ENCODE results near the gene PRG3.

The PRG3 gene

DNA sequence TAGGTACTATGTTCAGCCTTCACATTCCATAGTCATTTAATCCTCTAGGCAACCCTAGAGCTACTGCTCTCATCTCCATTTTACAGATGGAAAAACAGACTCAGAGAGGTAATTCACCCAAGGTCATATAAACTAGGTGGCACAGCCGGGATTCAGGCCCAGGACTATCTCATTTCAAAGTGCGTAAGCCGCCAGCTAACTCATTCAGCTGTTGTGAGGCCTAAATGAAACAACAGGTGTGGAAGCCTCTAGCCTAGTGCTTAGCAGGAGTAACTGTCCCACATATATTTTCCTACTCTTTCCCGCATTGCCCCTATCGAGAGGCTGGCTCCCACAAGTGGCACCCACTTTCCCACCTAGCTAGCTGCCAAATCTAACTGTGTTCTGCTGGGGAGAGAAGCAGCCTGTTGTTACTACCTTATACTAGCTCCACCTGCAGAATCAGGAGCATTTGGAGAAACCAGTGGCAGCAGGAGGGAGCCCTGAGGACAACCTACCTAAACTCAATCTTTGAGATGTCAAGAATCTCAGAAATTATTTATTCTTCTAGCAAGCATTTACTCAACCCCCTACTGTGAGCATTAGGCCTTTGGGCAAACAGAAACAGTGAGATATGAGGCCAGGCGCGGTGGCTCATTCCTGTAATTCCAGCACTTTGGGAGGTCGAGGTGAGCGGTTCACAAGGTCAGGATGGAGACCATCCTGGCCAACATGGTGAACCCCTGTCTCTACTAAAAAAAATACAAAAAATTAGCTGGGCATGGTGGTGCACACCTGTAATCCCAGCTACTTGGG is 20.9 kb downstream of the PRG3 start:
- peak; percentile 16 for DNase-seq (ENCODE audit: low read depth, low spot score)

DNA sequence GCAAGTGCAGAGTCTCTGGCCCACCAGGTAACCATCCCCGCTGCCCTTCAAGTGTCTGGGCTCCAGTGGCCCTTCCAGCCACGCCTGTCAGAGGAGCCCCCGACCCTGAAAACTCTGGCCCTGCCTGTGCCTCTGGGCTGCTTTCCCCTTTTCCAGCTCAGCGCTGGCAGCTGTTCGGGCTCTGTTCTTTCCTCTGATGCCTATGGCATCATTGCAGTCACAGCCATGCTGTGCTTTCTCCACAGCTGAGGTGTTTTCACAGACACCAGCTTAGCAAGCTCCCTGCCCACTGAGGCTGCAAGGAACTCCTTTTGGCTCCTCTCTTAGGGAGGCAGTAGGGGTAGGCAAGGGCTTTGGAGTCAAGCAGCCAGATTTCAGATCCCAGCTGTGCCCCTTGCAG is 21.6 kb downstream of the PRG3 start:
- DNase-seq (ENCODE audit: low read depth, low spot score), result no peak

DNA sequence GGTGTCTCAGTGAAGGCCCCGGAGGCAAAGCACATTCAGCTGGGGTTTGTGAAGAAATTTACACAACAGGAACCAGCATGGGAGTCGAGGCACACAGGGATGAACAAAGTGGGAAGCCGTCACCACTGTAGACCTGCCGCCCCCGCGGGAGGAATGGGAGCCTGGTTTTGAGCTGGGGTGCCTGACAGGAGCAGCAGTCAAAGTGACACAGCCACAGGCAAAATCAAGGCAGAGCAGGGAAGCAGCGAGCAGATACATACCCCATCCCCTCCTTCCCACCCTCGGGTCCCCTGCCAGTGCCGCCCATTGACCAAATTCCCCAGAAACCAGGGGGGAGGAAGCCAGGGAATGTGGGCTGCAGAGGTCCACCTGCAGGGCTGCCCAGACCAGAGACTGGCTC is 22.0 kb downstream of the PRG3 start:
- no peak for DNase-seq (ENCODE audit: low read depth, low spot score)

DNA sequence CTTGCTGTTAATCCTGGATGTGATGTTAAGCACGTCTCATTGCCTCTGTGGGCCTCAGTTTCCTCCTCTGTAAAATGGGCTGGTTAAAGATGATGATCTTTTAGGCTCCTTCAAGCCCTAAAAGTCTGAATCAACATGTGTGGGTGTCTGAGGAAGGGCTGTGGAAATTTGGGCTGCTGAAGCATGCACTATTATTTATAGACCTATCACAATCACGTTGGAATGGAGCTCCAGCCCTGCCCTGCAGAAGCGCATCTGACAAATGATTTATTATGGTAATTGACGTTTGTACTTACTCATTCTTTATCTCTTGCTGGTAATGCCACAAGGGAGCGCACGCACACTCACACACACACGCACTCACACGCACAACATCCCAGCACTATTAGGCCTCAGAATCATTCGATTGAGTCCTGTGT is 22.4 kb downstream of the PRG3 start:
- no peak for DNase-seq (ENCODE audit: low read depth, low spot score)

DNA sequence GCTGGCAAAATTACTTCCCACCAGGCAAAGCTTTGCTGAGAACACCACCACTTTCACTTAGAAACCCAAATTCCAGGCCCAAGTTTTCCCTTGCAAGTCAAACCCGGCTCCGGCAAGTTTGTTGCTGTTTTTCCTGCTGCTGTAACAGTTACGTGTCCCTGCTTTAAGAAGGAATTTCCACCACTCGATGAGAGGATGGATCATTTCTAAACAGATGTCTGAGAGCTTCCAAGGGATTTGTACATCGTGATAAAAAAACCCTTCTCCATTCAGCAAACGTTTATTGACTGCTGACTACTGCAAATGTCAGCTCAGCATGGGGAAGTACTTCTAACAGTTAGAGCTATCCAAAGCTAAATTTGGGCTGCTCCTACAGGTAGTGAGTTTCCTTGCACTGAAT is 23.1 kb downstream of the PRG3 start:
- no peak for DNase-seq (ENCODE audit: low read depth, low spot score)

DNA sequence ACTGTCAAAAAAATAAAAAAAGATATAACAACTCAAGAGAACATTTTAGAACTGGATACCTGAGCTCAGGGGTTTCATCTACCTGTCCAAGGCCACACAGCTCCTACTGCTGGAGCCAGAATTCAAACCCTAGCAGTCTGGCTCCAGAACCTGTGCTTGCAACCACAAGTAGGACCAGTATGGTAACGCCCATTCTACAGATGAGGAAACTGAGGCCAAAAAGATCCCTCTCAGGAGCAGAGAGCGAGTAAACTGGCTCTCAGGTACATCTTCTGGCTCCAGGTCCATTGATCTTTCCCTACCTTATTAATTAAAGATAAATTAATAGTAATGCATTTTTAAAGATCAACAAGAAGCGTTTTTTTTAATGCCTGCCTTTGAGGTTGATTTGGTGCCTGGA is 23.6 kb downstream of the PRG3 start:
- no peak for DNase-seq (ENCODE audit: low read depth, low spot score)

DNA sequence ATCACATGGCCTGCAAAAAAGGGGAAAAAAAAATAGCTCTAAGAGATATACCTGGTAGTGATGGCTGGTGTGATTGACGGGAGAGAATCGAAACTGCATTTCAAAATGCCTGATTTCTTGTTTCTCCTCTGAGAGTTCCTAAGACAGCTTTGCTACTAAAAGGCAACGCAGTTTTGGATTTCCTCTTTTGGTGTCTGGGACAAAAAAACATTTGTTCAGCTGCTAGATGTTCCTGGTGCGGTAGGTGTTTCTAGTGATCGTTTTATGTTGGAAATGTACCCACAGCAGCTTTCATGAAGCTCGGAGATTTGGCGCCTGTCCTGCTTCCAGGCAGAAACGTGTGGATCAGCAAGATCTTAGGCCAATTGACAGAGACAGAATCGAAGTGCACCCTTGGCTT is 24.7 kb downstream of the PRG3 start:
- no peak for DNase-seq (ENCODE audit: low read depth, low spot score)

DNA sequence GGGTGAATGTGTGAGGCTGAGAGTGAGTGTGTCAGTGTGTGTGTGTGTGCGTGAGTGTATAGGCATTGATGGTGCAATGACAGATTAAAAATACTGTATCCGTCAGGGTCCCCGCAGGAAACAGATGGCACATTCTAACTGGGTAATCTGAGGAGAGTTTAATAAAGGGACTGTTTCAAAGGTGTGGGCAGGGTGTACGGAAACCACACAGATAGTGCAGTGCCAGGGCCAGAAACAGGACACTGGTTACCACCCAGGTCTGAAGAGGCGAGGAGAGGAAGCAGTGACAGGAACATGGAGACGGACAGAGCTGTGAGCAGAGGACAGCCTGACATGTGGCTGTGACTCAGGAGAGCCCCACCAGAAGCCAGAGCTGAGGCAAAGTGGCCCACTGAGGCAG is 26.3 kb downstream of the PRG3 start:
- DNase-seq (ENCODE audit: low read depth, low spot score), result no peak

DNA sequence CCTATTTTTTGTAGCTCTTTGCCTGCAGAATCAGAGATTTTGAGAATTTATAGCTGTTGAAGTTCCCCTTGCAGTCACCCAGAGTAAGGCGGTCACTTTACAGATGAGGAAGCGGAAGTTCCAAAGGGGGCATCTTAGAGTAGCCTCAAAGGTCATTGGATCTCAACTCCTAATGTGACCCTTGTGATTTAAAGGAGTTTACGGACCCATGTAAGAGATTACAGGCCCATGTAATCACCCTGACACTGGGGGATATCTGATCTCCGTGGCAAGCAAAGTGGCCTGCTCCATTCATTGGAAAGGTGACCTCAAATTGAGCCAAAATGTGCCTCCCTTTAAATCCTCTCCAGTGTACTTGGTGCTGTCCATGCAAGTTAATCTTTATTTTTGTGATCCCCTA is 27.1 kb downstream of the PRG3 start:
- DNase-seq (ENCODE audit: low read depth, low spot score), result no peak

DNA sequence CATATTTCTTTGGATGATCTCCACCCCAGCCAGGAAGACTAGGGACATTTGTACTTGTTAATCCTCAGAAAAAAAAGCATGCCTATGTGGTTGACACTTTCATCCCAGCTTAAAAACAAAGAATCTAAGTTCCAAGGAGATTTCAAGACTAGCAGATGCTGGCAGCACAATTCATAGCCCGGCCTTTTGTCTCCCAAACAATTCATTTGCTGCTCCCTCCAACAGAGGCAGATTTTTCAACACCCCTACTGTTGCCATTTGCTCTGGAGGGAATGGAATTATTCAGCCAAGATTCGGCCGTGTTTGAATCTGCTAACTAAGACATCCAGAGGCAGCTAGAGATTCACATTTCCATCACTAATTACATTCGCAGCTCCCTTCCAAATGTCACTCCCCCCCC is 27.5 kb downstream of the PRG3 start:
- DNase-seq (ENCODE audit: low read depth, low spot score), result no peak

DNA sequence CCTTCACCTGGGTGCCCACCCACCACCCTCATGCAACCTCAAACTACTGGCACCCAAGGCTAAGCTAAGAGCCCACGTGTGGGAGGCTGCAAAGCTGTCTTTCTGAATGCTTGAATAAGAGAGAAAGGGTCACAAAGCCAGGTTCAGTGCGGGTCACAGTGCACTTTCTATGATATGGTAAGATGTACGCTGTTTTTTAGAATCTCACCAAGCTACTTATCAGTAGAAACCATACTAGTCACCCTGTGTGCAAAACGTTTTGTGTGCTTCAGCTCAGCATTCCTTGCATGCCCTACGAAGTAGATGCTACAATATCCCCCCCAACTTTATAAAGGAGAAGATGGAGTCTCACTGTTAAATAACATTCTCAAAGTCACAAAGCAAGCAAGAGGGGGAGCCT is 27.9 kb downstream of the PRG3 start:
- DNase-seq (ENCODE audit: low read depth, low spot score), result no peak

DNA sequence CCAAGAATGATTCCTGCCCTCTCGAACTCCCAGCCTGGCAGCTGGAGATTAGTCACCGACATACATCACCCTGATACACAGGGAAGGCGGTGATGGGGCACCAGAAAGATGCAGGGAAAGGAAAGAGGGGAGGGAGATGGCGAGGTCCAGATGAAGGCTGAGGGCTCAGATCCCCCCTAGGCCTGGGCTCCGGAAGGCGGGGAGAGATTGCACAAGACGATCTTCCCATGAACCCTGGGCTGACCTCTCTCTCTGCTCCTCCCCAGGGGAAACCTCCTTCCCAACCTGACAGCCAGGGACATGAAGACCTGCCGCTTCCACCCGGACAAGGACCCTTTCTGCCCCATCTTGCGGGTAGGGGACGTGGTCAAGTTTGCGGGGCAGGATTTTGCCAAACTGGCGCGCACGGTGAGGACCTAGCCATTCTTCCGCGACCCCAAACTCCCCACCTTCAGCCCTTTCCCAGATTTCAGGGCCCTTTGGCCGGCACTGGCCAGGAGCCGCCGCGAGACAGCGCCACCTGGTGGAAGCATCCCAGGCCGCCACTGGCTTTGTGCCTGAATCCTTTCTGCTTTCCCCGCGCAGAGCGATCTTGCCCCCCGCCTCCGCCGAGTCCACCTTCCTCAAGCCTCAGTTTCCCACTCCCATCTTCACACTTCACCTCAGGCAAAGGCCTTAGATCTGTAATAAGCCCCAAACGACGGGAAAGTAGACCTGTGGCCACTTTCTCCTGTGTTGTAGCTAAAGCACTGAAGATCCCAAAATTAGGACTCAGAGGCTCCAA is 31.3 kb downstream of the PRG3 start:
- peak; percentile 59 for DNase-seq (ENCODE audit: low read depth, low spot score)

DNA sequence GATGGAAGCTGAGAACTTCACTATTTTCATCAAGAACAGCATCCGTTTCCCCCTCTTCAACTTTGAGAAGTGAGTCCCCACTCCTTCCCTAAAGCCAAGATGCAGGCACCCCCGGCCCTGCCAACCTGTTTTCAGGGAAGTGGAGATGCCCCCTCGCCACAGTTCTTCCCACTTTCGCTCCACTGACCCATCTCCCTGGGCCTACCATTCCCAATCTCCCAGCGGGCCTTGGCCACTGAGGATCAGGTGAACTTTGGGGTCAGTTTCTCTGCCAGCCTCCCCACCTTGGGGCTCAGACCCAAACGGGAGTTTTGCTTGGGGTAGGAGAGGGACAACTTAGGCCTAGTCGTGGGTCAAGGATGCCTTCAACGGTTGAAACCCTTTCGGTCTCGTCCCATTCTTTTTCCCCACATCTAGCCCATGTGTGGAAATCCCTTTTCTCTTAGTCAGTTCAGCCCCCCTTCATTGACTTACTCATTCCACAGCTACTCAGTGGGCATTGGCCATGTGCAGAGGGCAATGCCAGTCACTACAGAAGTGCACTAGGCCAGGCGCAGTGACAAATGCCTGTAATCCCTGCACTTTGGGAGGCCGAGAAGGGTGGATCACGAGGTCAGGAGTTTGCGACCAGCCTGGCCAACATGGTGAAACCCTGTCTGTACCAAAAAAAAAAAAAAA is 32.2 kb downstream of the PRG3 start:
- no peak for DNase-seq (ENCODE audit: low read depth, low spot score)

DNA sequence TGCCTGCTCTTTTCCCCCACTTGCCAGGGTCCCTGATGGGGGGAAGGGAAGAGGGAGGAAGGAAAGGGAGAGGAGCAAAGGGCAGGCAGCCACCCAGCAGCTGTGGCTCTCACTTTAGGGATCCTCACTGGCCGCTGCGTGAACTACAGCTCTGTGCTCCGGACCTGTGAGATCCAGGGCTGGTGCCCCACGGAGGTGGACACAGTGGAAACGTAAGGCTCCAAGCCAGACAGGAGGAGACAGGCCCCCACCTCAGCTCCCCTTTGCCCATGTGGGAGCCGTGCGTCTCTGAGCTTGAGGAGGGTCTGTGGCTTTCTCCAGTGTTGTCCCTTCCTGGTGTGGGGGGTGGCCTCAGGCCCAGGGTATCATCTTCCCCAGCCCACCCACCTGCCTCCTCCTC is 32.9 kb downstream of the PRG3 start:
- no peak for DNase-seq (ENCODE audit: low read depth, low spot score)

DNA sequence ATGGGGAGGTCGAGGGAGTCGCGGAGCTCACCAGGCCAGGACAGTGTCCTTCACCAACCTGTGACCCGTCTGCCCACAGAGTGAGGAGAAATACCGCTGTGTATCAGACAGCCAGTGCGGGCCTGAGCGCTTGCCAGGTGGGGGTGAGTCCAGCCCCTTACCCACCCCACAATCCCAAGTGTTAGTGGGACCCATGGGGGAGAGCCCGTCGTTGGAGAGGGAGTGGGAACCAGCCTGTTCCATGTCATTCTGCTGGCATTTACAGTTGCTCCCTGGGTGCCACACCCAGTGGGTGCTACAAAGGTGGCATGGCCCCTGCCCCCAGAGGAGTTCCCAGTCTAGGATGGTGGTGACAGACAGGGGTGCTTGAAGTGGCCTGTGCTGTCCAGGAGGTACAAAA is 33.6 kb downstream of the PRG3 start:
- DNase-seq (ENCODE audit: low read depth, low spot score), result no peak

DNA sequence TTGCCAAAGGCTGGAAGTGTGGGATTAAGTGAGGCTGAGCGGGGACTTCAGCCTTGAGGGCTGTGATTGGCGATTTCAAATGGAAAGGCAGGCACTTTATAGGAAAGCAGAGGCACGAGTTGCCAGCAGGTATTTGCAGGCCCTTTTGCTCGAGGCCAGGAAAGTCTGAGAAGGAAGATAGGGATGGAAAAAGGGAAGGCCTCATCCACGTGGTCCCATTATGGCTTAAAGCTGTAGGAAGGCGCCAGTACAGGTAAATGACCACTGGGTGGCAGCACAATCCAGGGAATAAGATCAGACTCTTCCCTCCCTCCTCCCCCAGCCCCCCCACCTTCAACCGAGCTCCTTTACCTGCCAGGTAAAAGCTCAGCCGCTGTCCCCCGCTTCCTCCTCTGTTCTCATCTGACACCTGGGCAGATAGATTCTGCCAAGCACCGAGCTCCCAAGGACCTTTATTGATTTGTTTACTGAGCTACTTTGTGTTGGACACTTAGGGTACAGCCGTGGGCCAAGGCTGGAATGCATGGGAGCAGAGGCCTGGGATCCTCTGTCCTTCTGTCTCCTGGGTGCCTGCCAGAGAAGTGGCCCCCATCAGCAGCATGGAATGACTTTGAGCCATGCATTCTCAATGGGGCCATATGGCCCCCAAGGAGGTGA is 35.3 kb downstream of the PRG3 start:
- peak; percentile 78 for DNase-seq (ENCODE audit: low read depth, low spot score)

DNA sequence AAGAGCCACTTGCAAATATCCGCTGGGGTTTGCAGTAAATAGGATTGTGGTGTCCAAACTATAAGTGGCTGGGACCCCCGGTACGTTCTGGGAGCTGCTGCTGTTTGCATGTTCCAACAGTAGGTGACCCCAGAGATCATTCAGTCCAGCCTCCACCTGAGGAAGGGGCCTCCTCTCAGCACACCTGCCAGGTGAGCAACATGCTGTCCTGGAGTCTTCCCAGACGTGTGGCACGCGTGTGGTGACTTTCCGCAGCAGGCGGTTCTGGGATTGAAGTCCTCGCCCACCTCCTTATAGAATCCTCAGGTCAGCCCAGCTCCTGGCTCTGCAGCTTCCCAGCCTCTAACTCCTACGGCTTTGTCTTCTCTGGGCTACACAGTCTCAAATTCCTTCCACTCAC is 36.1 kb downstream of the PRG3 start:
- no peak for DNase-seq (ENCODE audit: low read depth, low spot score)

DNA sequence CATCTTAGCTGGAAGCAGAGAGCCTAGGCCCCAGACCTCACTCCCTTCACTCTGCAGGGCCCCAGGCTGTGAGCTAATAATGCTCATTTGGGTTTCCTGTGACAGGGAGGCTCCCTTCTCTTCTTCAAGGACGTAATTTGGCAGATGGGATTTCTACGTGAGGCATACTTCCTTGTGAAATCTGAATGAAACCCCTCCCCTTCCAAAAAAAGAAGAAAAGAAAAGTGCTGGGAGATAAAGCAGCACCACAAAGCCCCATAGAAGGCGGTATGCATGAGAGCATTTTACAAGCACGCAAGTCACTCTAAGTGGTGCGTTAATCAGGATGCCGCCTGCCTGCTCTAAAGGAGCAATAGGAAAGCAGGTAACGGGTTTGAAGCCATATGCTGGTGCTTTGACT is 37.1 kb downstream of the PRG3 start:
- DNase-seq (ENCODE audit: low read depth, low spot score), result no peak

DNA sequence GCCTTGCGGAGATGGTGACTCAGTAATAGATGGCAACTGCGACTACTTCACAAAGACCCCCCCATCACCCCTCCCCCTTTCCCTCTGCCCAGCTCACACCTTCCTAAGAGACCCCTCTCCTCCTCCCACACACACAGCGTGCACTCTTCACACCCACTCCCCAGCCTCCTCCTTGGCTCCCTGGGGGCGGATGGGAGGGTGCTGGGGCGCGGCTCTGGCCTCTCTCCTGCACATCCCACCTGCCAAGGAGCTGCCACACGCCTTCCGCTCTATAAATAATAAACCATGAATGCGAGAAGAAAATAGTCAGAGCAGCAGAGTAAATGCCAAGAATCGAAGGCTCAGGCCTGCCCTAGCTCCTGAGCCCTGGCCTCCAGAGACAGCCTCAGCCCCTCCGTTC is 38.2 kb downstream of the PRG3 start:
- DNase-seq (ENCODE audit: low read depth, low spot score), result no peak

DNA sequence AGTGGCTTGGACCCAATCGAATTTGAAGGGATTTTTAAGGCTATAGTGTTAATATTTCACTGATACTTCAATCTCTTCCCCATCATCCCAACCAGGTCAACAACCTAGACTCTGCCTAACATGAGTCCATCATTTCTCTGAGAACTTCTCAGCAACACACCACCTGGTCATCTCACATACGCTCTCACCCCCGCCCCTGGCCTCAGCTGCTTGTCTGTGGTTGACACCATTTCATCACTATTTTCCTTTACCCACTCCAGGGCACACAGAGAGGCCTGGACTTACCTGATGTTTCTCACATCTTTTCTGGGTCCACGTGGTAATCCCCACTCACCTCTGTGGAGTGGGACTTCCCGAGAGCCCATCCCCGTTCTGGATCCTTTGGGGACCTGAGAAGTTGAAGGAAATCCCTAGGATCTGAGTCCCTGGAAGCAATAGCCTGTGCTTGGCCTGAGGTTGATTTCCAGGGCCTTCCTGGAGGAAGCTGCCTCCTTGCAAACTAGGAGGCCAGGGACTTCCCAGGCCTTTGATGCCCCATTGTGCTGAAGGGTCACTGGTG is 39.6 kb downstream of the PRG3 start:
- DNase-seq (ENCODE audit: low read depth, low spot score), result no peak

DNA sequence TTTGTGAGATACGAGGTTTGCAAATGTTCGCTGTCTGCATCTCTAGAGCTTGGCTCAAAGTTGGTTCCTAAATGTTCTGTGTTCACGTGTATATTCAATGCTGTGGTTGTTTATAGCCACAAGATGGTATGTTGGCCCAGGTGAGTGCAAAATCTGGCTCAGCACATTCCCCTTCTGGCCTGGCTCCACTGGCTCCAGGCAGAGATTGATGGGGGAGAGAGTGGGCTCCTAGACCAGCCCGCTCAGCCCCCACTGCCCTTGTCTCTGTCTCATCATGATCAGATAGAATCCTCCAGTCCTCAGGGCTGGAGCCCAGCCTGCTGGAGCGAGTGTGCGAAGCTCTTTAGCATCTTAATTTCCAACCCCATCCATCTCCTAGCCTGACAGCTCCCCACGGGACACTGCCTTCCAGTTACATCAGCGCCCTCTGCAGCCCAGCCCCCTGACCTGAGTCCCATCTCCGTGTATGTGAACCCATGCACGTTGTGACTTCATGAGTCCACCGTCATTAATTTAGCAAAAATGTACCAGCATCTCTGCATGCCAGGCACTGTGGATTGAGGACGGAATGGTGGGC is 40.8 kb downstream of the PRG3 start:
- no peak for DNase-seq (ENCODE audit: low read depth, low spot score)

DNA sequence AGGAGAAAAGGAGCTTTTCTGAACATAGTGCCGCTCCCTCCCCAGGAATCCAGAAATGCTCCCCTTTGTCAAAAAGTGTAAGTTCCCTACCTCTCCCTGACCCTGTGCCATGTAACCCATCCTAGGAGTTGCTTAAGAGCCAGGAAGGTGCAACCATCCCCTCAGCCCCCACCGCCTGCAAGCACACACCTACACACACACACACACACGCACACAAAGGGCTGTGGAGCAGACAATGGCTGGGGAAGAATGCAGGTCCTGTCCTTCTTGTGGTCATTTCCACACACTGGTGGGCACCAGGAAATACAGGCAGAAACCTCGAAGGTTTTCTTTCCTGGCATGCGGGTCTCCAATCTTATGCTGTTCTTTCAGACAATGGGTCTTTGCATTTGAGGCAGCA is 41.6 kb downstream of the PRG3 start:
- DNase-seq (ENCODE audit: low read depth, low spot score), result no peak

Measured in astrocyte of the hippocampus (primary cell).